CD4-positive, CD25-positive, alpha-beta regulatory T cell (primary cell): ENCODE measurements around the gene IFITM10. TPM values are rescaled to one million over a fixed set of nuclear protein-coding genes. Genes with fewer than 3 reads are reported as not detected.
"Not testable (repeated sequence)": the region's sequence is repeated elsewhere in the genome, so short reads cannot be mapped to it uniquely, and the experiment has no call there.

Experiments used
- ATAC-seq, 2 donors: fragments of 150-1000 bp; cut with Tn5 transposase; one replicate each; pipeline ENCODE4 v1.10.0; 2021; ENCODE audit warnings: low read depth in 2 of 2, moderate number of reproducible peaks in 2 of 2, moderate library complexity in 1 of 2
- DNase-seq, 3 donors: peaks; one replicate each; pipeline versions ENCODE4 v3.0.0 to v3.0.0-alpha.2; 2012 to 2022; ENCODE audit warnings: mixed read lengths in 1 of 3
- H3K27ac ChIP-seq: one replicate; pipeline ENCODE4 v1.7.0; 2013; ENCODE audit warnings: mild to moderate bottlenecking, low read length; ENCODE audit not compliant: insufficient read depth, poor library complexity, severe bottlenecking
- H3K27me3 ChIP-seq: one replicate; pipeline ENCODE4 v1.7.0; 2013; ENCODE audit warnings: low read length; ENCODE audit not compliant: control insufficient read depth, insufficient read depth
- H3K36me3 ChIP-seq: one replicate; pipeline ENCODE4 v1.7.0; 2013; ENCODE audit warnings: mild to moderate bottlenecking, low read length, moderate library complexity; ENCODE audit not compliant: control insufficient read depth, insufficient read depth
- H3K4me1 ChIP-seq: 2 replicates; pipeline ENCODE4 v1.7.0; 2013; ENCODE audit warnings: mild to moderate bottlenecking, low read length; ENCODE audit not compliant: insufficient read depth, control insufficient read depth, poor library complexity, severe bottlenecking
- H3K4me3 ChIP-seq: one replicate; pipeline ENCODE4 v1.7.0; 2013; ENCODE audit warnings: low read depth, mild to moderate bottlenecking, low read length, moderate library complexity
- H3K9me3 ChIP-seq, 2 experiments: 1 replicate in 1 of 2; 2 replicates in 1 of 2; pipeline ENCODE4 v1.7.0; 2013; ENCODE audit warnings: low read length in 2 of 2, mild to moderate bottlenecking in 1 of 2, moderate library complexity in 1 of 2; ENCODE audit not compliant: control insufficient read depth in 2 of 2
- H3K27ac Mint-ChIP-seq, 3 donors: one replicate each; pipeline ENCODE4 v1.8.0; 2020 to 2022; ENCODE audit warnings: mild to moderate bottlenecking in 3 of 3, mixed read lengths in 3 of 3, moderate library complexity in 2 of 3
- H3K27me3 Mint-ChIP-seq: one replicate; pipeline ENCODE4 v1.8.0; 2022; ENCODE audit warnings: mild to moderate bottlenecking, mixed read lengths
- H3K36me3 Mint-ChIP-seq: one replicate; pipeline ENCODE4 v1.8.0; 2020; ENCODE audit warnings: mixed read lengths
- H3K4me1 Mint-ChIP-seq, 4 donors: one replicate each; pipeline ENCODE4 v1.8.0; 2020 to 2022; ENCODE audit warnings: mixed read lengths in 4 of 4, mild to moderate bottlenecking in 1 of 4
- H3K4me3 Mint-ChIP-seq, 4 donors: one replicate each; pipeline ENCODE4 v1.8.0; 2020 to 2022; ENCODE audit warnings: mild to moderate bottlenecking in 4 of 4, mixed read lengths in 4 of 4, moderate library complexity in 3 of 4
- H3K9me3 Mint-ChIP-seq, 7 donors: one replicate each; pipeline ENCODE4 v1.8.0; 2020 to 2022; ENCODE audit warnings: mixed read lengths in 7 of 7, mild to moderate bottlenecking in 3 of 7, moderate library complexity in 2 of 7
- polyA plus RNA-seq, 4 donors: library from polyadenylated mRNA; unstranded; fragments of 300-500 nt; fragmentation: Illumina TruSeq; gene quantifications; one replicate each; pipeline ENCODE4 v1.2.3, GENCODE V29; 2021
- total RNA-seq: library from RNA; stranded (reverse); gene quantifications from one replicate; pipeline ENCODE4 v1.2.3, GENCODE V29; 2022

IFITM10 gene
- total and polyA plus RNA-seq, 5 donors from 2014 or later = 2.4 TPM; not detected in 4

GRCh38 chr11:1770528-1770927, 20.1 kb upstream of the IFITM10 start:
- H3K4me1 ChIP-seq = peaks cover 11% of the 10 kb centered on the region

GRCh38 chr11:1770061-1770460, 19.7 kb upstream of the IFITM10 start:
- Mint-ChIP-seq H3K27ac (no peak overlapping the region), H3K4me3 (no peak overlapping the region), H3K9me3 (no peaks in the 10 kb centered on the region), H3K27me3 (no peaks in the 10 kb centered on the region), H3K4me1 (peaks cover 5 to 30% (median 9%) of the 10 kb centered on the region in 4 donors), H3K36me3 (no peaks in the 10 kb centered on the region)
- Histone ChIP-seq H3K27me3 (no peaks in the 10 kb centered on the region), H3K27ac (no peak overlapping the region), H3K4me1 (peaks cover 11% of the 10 kb centered on the region), H3K36me3 (no peaks in the 10 kb centered on the region), H3K9me3 (no peaks in the 10 kb centered on the region), H3K4me3 (no peak overlapping the region)
- DNase-seq (no peak), ATAC-seq (no peak)

More at GRCh38 chr11:1770528-1770927, 20.1 kb upstream of the IFITM10 start:
- H3K27ac Mint-ChIP-seq = peak overlapping the region in 1 of 3 donors; percentile 15
- Histone ChIP-seq H3K4me3 (no peak overlapping the region), H3K27ac (no peak overlapping the region), H3K9me3 (no peaks in the 10 kb centered on the region), H3K27me3 (no peaks in the 10 kb centered on the region), H3K36me3 (no peaks in the 10 kb centered on the region)
- no peaks in the 10 kb centered on the region for H3K27me3 Mint-ChIP-seq
- DNase-seq = no peak
- H3K4me1 Mint-ChIP-seq = peaks cover 5 to 30% (median 9%) of the 10 kb centered on the region in 4 donors
- ATAC-seq = no peak
- no peaks in the 10 kb centered on the region for H3K36me3 Mint-ChIP-seq
- H3K4me3 Mint-ChIP-seq = peak overlapping the region in 2 of 4 donors; percentile 28 to 34
- H3K9me3 Mint-ChIP-seq = no peaks in the 10 kb centered on the region

- H3K4me1 ChIP-seq = peaks cover 12% of the 10 kb centered on the region
- peak overlapping the region in 2 of 3 donors; percentile 43 to 47 for H3K27ac Mint-ChIP-seq
- H3K27me3 ChIP-seq, H3K9me3 ChIP-seq, H3K4me3 ChIP-seq, ATAC-seq, H3K27ac ChIP-seq, H3K36me3 Mint-ChIP-seq, DNase-seq, H3K36me3 ChIP-seq, H3K4me3 Mint-ChIP-seq, H3K9me3 Mint-ChIP-seq, H3K27me3 Mint-ChIP-seq: not testable (repeated sequence)
- H3K4me1 Mint-ChIP-seq = peaks cover 5 to 33% (median 10%) of the 10 kb centered on the region in 4 donors
These were observed 19.0 kb upstream of the IFITM10 start for GRCh38 chr11:1769304-1769936.

GRCh38 chr11:1768141-1768469, 17.7 kb upstream of the IFITM10 start:
- H3K27ac Mint-ChIP-seq = no peak overlapping the region
- no peaks in the 10 kb centered on the region for H3K36me3 Mint-ChIP-seq
- H3K9me3 Mint-ChIP-seq = no peaks in the 10 kb centered on the region

GRCh38 chr11:1767399-1768140, 17.2 kb upstream of the IFITM10 start:
- H3K36me3 Mint-ChIP-seq = no peaks in the 10 kb centered on the region
- Histone ChIP-seq H3K36me3 (no peaks in the 10 kb centered on the region), H3K4me3 (no peak overlapping the region), H3K27ac (no peak overlapping the region), H3K9me3 (no peaks in the 10 kb centered on the region), H3K27me3 (no peaks in the 10 kb centered on the region), H3K4me1 (peaks cover 22% of the 10 kb centered on the region)
- ATAC-seq (no peak), DNase-seq (no peak)
- no peak overlapping the region for H3K4me3 Mint-ChIP-seq
- no peak overlapping the region for H3K27ac Mint-ChIP-seq
- no peaks in the 10 kb centered on the region for H3K9me3 Mint-ChIP-seq
- H3K27me3 Mint-ChIP-seq = no peaks in the 10 kb centered on the region
- H3K4me1 Mint-ChIP-seq = peaks cover 5 to 30% (median 13%) of the 10 kb centered on the region in 4 donors

More at GRCh38 chr11:1768141-1768469, 17.7 kb upstream of the IFITM10 start:
- H3K9me3 ChIP-seq = no peaks in the 10 kb centered on the region
- Mint-ChIP-seq H3K4me1 (peaks cover 5 to 28% (median 11%) of the 10 kb centered on the region in 4 donors), H3K4me3 (no peak overlapping the region), H3K27me3 (no peaks in the 10 kb centered on the region)
- no peaks in the 10 kb centered on the region for H3K27me3 ChIP-seq
- H3K36me3 ChIP-seq = no peaks in the 10 kb centered on the region
- ATAC-seq = no peak
- H3K27ac ChIP-seq = no peak overlapping the region
- no peak for DNase-seq
- no peak overlapping the region for H3K4me3 ChIP-seq
- peaks cover 19% of the 10 kb centered on the region for H3K4me1 ChIP-seq

GRCh38 chr11:1766719-1767398, 16.5 kb upstream of the IFITM10 start:
- no peak overlapping the region for H3K4me3 Mint-ChIP-seq
- no peak for ATAC-seq
- H3K4me1 Mint-ChIP-seq = peaks cover 5 to 30% (median 11%) of the 10 kb centered on the region in 4 donors

GRCh38 chr11:1765871-1766718, 15.7 kb upstream of the IFITM10 start:
- Mint-ChIP-seq H3K27ac (no peak overlapping the region), H3K4me1 (peaks cover 5 to 33% (median 14%) of the 10 kb centered on the region in 4 donors), H3K36me3 (no peaks in the 10 kb centered on the region), H3K4me3 (peak overlapping the region in 1 of 4 donors; percentile 47), H3K27me3 (no peaks in the 10 kb centered on the region), H3K9me3 (no peaks in the 10 kb centered on the region)
- Histone ChIP-seq H3K27ac (no peak overlapping the region), H3K27me3 (no peaks in the 10 kb centered on the region), H3K36me3 (no peaks in the 10 kb centered on the region), H3K4me3 (no peak overlapping the region), H3K4me1 (peaks cover 24% of the 10 kb centered on the region), H3K9me3 (no peaks in the 10 kb centered on the region)
- no peak for DNase-seq
- ATAC-seq = no peak

More at GRCh38 chr11:1766719-1767398, 16.5 kb upstream of the IFITM10 start:
- H3K36me3 Mint-ChIP-seq = no peaks in the 10 kb centered on the region
- Histone ChIP-seq H3K36me3 (no peaks in the 10 kb centered on the region), H3K27ac (no peak overlapping the region), H3K27me3 (no peaks in the 10 kb centered on the region), H3K4me3 (no peak overlapping the region), H3K4me1 (peaks cover 22% of the 10 kb centered on the region), H3K9me3 (no peaks in the 10 kb centered on the region)
- H3K9me3 Mint-ChIP-seq = no peaks in the 10 kb centered on the region
- no peak for DNase-seq
- H3K27me3 Mint-ChIP-seq = no peaks in the 10 kb centered on the region
- H3K27ac Mint-ChIP-seq = no peak overlapping the region
